HEK293T (cell line): Measurements from ENCODE around the gene PC.

Experiments
- BHLHE40 ChIP-seq: fragments of 450-650 bp; IDR thresholded peaks from 2 replicates; pipeline ENCODE4 v1.6.1; 2016; ENCODE audit warnings: mild to moderate bottlenecking, moderate library complexity, borderline replicate concordance
- ZNF384 ChIP-seq: fragments of 450-650 bp; IDR thresholded peaks from 2 replicates; pipeline ENCODE4 v1.6.1; 2016

GRCh38 chr11:66979336-66979980, 21.3 kb upstream of the PC start:
- TF ChIP-seq BHLHE40, result no peak
- TF ChIP-seq ZNF384, result no peak
